T-helper 22 cell (primary cell): ENCODE data around the gene MAGEB1.

Experiments used
- DNase-seq: peaks from one replicate; pipeline ENCODE4 v3.0.0-alpha.2; 2020; ENCODE audit warnings: low read depth

The MAGEB1 gene, protein sequence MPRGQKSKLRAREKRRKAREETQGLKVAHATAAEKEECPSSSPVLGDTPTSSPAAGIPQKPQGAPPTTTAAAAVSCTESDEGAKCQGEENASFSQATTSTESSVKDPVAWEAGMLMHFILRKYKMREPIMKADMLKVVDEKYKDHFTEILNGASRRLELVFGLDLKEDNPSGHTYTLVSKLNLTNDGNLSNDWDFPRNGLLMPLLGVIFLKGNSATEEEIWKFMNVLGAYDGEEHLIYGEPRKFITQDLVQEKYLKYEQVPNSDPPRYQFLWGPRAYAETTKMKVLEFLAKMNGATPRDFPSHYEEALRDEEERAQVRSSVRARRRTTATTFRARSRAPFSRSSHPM

GRCh38 chrX:30246769-30247489 lies at the start of gene MAGEB1:
TSS of gene MAGEB1 (plus strand) at chrX:30247146. CDS start at chrX:30250494, 3,348 bp downstream.
- no peak for DNase-seq

- DNase-seq, result no peak
Measured at GRCh38 chrX:30212172-30212571, 34.8 kb upstream of the MAGEB1 start.

DNA sequence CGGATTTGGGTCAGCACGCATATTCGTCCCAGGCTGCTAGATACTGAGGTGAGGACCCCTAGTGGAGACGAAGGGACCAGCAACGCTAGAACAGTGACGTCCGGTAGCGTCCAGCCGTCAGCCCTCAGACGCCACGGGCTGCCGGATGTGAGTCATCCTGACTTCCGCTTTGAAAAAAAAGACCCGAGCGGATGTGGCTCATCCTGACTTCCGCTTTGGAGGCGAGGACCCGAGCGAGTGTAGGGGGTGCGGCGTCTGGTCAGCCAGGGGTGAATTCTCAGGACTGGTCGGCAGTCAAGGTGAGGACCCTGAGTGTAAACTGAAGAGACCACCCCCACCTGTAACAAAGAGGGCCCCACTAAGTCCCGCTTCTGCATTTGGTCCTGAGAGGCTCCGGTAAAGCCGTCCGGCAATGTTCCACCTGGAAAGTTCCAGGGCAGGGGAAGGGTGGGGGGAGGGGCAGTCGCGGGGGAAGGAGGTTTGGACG lies 31.5 kb upstream of the MAGEB1 start, which contains the start of gene MAGEB2:
Gene MAGEB2 (plus strand): TSS at position 207 of the 487 bp plus-strand sequence. CDS start 3,018 bp downstream, outside the sequence.
- DNase-seq, result no peak

- no peak for DNase-seq
Measured at GRCh38 chrX:30217465-30217864, 29.5 kb upstream of the MAGEB1 start.

DNA sequence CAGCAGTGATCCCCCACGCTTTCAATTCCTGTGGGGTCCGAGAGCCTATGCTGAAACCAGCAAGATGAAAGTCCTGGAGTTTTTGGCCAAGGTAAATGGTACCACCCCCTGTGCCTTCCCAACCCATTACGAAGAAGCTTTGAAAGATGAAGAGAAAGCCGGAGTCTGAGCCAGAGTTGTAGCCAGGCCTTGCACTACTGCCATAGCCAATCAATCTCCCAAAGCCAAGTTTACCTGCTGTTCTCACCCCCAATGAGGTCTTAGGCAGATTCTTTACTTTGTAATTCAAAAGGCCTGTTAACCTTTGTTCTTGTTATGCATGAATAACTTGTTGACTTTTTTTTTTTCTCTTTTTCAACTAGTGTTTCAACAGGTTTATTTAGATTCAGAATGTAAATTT lies 27.6 kb upstream of the MAGEB1 start:
- DNase-seq, result no peak

DNA sequence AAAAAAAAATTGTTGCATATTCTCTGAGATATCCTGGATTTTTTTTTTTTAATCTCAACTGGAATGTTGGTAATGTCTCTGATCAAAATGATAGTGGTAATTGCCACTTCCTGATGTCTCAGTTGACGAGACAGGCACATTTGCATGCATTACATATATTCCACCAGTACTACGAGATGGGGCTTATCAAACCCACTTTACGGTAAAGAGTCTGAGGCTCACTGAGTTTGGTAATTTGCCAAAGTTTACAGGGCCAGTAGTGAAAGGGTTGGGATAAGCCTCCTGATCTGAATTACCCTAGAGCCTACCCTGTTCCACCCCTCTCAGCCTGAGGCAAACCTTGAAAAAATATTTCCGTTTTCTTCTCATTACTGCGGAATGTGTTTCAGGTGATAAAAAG lies 26.3 kb upstream of the MAGEB1 start:
- DNase-seq, result no peak

DNA sequence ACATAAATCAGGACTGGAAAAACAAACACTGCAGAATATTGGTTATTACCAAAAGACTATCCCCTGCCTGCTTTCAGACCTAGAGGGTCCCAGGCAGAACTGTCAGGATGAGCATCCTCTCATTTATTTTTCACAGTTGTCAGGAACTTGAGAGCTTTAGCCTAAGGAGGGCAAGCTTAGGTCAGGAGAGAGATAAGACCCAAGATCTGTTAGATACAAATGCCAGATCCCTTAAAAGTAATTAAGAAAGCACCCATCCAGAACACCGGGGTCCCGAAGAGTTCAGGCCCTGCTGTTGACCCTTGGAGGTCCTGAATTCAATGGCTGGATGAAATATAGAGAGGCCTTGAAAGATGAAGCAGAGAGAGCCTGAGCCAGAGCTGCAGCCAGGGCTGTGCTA lies 22.4 kb upstream of the MAGEB1 start:
- no peak for DNase-seq

GRCh38 chrX:30228526-30228925 lies 18.4 kb upstream of the MAGEB1 start:
- DNase-seq, result no peak

DNA sequence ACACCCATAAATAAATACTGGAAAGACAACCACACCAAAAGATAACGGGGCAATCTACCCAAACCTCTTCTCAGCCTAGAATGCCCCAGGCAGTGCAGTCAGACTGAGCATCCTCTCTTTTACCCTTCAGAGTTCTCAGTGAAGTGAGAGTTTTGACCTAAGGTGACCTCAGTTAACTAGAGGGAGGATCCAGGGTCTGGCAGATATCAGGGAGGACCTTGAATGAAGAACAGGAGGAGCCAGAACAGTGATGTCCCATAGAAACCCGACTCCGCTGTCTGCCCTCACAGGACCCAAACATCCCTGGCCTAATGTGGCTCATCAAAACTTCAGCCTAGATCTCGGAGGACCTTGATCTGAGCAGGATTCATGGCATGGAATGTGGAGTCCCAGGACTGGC lies 16.6 kb upstream of the MAGEB1 start, which contains the start of gene MAGEB3:
Gene MAGEB3 (plus strand): TSS at position 263 of the 400 bp plus-strand sequence. CDS start 5,268 bp downstream, outside the sequence.
- DNase-seq, result no peak

GRCh38 chrX:30241724-30242415 lies 5.1 kb upstream of the MAGEB1 start, which contains the start of gene MAGEB4:
TSS of gene MAGEB4 (plus strand) at chrX:30242000. CDS start at chrX:30242136, 136 bp downstream.
- DNase-seq, result no peak

GRCh38 chrX:30248854-30249253 lies 1.9 kb downstream of the MAGEB1 start:
- DNase-seq, result no peak

- DNase-seq, result no peak
Measured at GRCh38 chrX:30253257-30253656, 6.3 kb downstream of the MAGEB1 start.

DNA sequence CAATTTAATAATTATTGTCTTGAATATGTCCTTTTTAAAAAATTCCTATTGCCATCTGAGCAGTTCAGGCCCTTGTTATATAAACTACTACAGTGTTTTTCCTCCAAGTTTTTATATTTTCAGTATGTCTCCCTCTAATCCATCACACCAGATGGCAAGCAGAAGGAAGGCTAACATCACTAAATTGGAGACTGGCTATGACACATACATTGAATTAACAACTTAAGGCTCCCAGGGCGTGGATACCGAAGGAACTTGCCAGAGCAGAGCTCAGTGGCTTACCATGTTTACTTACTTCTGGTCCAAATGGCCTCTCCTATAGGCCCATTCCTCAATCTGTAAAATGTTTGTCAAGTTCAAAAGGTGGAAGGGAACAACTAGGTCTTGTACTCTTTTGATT lies 13.0 kb downstream of the MAGEB1 start:
- DNase-seq, result no peak

DNA sequence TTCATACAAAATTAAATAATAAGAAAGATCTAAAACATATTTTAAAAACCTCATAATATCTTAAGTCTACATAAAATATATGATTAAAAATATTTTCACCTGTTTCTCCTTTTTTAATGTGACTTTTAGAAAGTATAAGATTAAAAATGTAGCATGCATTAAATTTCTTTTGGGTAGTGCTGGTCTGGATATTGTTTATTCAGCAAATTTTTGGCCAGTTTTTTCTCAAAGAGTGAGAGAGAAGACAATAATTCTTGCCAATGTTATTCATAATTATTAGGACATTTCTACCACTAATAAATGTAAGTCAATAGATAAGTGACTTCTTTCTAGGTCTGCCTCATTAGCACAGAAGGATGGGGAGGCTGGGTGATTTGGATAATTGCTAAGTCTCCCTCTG lies 14.1 kb downstream of the MAGEB1 start:
- no peak for DNase-seq

GRCh38 chrX:30262763-30263162 lies 15.8 kb downstream of the MAGEB1 start:
- DNase-seq, result no peak

DNA sequence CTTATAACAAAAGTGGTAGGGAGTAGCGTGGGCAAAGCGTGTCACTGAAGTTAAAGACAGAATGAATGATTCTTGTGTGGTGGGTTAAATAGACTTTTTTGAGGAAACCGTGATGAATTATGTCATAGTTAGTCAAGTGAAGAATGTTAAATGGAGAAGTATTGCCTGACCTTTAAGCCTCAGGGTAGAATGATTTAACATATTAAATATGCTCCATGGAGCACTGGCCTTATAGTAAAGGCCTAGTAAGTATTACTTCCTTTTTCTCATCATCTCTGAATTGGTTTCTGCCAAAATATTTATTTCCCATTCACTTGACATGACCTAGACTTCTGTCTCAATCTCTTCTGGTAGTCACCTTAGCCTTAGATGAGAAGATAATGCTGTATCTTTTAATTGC lies 23.7 kb downstream of the MAGEB1 start:
- DNase-seq, result no peak

- no peak for DNase-seq
Measured at GRCh38 chrX:30275498-30275897, 28.6 kb downstream of the MAGEB1 start.

- DNase-seq, result no peak
Measured at GRCh38 chrX:30278365-30278764, 31.4 kb downstream of the MAGEB1 start.

GRCh38 chrX:30280428-30280827 lies 33.5 kb downstream of the MAGEB1 start:
- DNase-seq, result no peak

GRCh38 chrX:30282527-30282926 lies 35.6 kb downstream of the MAGEB1 start:
- DNase-seq, result no peak

- no peak for DNase-seq
Measured at GRCh38 chrX:30283456-30284200, 36.7 kb downstream of the MAGEB1 start.
